GM19240 (cell line): Measurements from ENCODE around the gene HP.

Experiments used
- DNase-seq: peaks from one replicate; pipeline ENCODE4 v3.0.0; 2011; ENCODE audit warnings: low spot score; ENCODE audit not compliant: insufficient read length

Gene HP

GRCh38 chr16:72085002-72085401, 30.7 kb downstream of the HP start:
- no peak for DNase-seq

GRCh38 chr16:72091217-72091616, 36.9 kb downstream of the HP start:
- no peak for DNase-seq

GRCh38 chr16:72092832-72093447, 38.6 kb downstream of the HP start:
- no peak for DNase-seq

GRCh38 chr16:72093448-72094265, 39.4 kb downstream of the HP start, which contains the start of the genes DHX38 and TXNL4B:
Gene DHX38 (plus strand): TSS chr16:72093847. CDS start chr16:72096158, 2,311 bp downstream.
Gene TXNL4B (minus strand): TSS chr16:72093620. CDS start chr16:72090749, 2,871 bp downstream.
- peak; percentile 99 for DNase-seq

GRCh38 chr16:72094266-72094610, 39.9 kb downstream of the HP start:
- DNase-seq, result no peak

- no peak for DNase-seq
Observed at GRCh38 chr16:72098936-72099335, 44.6 kb downstream of the HP start.

GRCh38 chr16:72099377-72099818, 45.1 kb downstream of the HP start:
- peak; percentile 38 for DNase-seq

- no peak for DNase-seq
Observed at GRCh38 chr16:72101195-72101594, 46.9 kb downstream of the HP start.

GRCh38 chr16:72104905-72105304, 50.6 kb downstream of the HP start:
- no peak for DNase-seq

- DNase-seq, result no peak
Observed at GRCh38 chr16:72105978-72106377, 51.7 kb downstream of the HP start.

- DNase-seq, result no peak
Observed at GRCh38 chr16:72107371-72107770, 53.1 kb downstream of the HP start.

- DNase-seq, result no peak
Observed at GRCh38 chr16:72108353-72109102, 54.2 kb downstream of the HP start.

- DNase-seq, result no peak
Observed at GRCh38 chr16:72109300-72109699, 55.0 kb downstream of the HP start.

- no peak for DNase-seq
Observed at GRCh38 chr16:72109966-72110530, 55.7 kb downstream of the HP start.
